ENCODE measurements around the gene SNX32. TPM values are rescaled to one million over a fixed set of nuclear protein-coding genes. Genes with fewer than 3 reads are reported as not detected.
"Not testable (repeated sequence)": the region's sequence is repeated elsewhere in the genome, so short reads cannot be mapped to it uniquely, and the experiment has no call there.

The SNX32 gene
- total and polyA plus RNA-seq, 5 experiments from 2014 or later, result 0.39 to 2.2 (median 1.5) TPM

DNA sequence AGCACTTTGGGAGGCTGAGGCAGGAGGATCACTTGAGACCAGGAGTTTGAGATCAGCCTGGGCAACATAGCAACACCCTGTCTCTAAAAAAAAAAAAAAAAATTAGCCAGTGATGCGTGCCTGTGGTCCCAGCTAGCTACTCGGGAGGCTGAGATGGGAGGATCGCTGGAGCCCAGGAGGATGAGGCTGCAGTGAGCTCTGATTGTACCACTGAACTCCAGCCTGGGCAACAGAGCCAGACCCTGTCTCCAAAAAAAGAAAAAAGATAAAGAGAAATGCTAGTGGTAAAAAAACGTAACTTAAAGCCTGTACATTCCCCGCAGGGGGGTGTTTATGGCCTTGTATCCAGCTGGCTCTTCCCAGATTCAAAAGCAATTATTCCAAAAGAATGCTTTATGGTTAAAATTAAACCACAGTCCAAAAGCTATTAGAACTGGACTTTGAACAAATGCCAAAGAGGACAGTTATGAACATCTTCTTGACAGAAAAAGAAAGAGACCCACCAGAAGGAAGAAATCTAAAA lies 16.4 kb upstream of the SNX32 start:
- Mint-ChIP-seq H3K9me3 (no peaks in the 10 kb centered on the region), H3K4me1 (peaks cover 6 to 16% (median 14%) of the 10 kb centered on the region in 4 donors), H3K36me3 (peaks cover 0 to 4% (median 0%) of the 10 kb centered on the region in 3 donors), H3K4me3 (peak overlapping the region; percentile 70 to 86 (median 82)), H3K27ac (peak overlapping the region; percentile 48 to 91 (median 71)), H3K27me3 (no peaks in the 10 kb centered on the region)
- POLR2A ChIA-PET, result interaction anchor here (0.7 to 3.4 kb wide), 10 partner anchors 37 to 290 kb away, joined by 3 to 24 read pairs (median 4); partner anchors contain the start of genes AP5B1, CFL1, FIBP and KAT5
- DNase-seq, result no peak
- no peak for ATAC-seq

DNA sequence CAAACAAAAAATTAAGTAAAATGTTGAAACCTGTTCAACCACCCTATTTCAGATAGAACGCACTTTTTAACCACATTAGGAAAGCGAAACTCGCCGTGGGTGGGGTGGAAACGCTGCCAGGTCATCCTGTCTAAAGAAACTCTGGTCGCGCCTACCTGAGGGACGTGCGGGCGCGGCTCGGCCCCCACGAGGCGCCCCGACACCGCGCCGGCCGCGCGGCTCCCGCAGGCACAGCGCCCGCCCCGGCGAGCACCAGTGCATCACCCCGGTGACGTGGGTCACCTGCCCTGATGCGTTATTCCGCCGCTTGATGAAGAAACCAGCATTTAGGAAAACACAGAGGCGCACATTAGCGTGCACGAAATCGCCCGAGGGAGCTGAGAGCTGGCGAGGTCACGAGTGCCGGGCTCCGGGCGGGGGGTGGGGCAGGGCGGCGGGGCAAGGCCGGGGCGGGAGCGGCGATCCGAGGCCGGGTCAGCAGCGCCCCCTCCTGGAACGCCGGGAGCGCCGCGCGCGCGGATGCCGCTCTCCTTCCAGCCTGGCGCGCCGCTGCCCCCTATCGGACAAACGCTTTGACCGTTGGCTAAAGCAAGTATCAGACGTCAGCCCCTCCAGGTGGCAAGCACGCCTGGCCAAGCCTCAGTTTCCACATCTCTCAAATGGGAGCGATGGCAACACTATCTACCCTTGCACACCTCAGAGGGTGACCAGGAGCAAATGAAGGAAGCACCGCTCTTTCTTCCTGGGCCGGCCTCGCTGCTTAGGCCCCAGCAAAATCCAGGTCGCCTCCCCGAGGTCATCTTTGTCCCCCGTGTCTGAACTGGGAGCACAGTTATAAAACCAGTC lies 15.7 kb upstream of the SNX32 start:
- peak overlapping the region; percentile 70 to 86 (median 82) for H3K4me3 Mint-ChIP-seq
- H3K27ac Mint-ChIP-seq, result peak overlapping the region; percentile 48 to 91 (median 84)
- DNase-seq, result peak; percentile 83 to 99 (median 91)
- POLR2A ChIA-PET, result interaction anchor here (0.7 to 3.4 kb wide), 12 partner anchors 17 to 289 kb away, joined by 3 to 24 read pairs (median 3); partner anchors contain the start of genes AP5B1, CFL1, FIBP and KAT5
- no peaks in the 10 kb centered on the region for H3K9me3 Mint-ChIP-seq
- H3K4me1 Mint-ChIP-seq, result peaks cover 6 to 16% (median 14%) of the 10 kb centered on the region in 4 donors
- ATAC-seq, result peak; percentile 87 to 88
- peaks cover 0 to 2% (median 0%) of the 10 kb centered on the region in 5 donors for H3K27me3 Mint-ChIP-seq
- H3K36me3 Mint-ChIP-seq, result peaks cover 0 to 4% (median 0%) of the 10 kb centered on the region in 3 donors

DNA sequence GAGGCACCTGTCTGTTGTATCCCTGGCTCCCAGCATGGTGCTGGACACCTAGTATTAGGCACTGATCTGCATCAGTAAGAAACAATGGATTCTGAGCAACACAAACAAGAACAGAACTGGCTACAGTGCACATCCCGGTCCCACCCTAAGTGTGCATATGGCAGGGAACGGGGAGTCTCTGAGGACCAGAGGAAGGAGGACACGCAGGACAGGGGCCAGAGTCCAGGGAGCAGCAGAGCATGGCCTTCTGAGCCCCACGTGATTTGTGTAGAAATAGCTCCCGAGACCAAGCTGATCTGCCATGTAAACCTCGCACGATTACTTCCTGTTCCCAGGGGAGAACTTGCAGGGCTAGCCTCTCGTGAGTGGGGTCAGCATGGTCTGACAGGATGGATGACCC lies 12.7 kb upstream of the SNX32 start:
- POLR2A ChIA-PET, result no interaction called here
- Mint-ChIP-seq H3K4me1 (peaks cover 4 to 16% (median 14%) of the 10 kb centered on the region in 4 donors), H3K36me3 (peaks cover 0 to 2% (median 0%) of the 10 kb centered on the region in 3 donors), H3K27me3 (peaks cover 0 to 2% (median 0%) of the 10 kb centered on the region in 5 donors), H3K4me3 (no peak overlapping the region), H3K27ac (no peak overlapping the region), H3K9me3 (no peaks in the 10 kb centered on the region)
- DNase-seq, result no peak
- ATAC-seq, result no peak

DNA sequence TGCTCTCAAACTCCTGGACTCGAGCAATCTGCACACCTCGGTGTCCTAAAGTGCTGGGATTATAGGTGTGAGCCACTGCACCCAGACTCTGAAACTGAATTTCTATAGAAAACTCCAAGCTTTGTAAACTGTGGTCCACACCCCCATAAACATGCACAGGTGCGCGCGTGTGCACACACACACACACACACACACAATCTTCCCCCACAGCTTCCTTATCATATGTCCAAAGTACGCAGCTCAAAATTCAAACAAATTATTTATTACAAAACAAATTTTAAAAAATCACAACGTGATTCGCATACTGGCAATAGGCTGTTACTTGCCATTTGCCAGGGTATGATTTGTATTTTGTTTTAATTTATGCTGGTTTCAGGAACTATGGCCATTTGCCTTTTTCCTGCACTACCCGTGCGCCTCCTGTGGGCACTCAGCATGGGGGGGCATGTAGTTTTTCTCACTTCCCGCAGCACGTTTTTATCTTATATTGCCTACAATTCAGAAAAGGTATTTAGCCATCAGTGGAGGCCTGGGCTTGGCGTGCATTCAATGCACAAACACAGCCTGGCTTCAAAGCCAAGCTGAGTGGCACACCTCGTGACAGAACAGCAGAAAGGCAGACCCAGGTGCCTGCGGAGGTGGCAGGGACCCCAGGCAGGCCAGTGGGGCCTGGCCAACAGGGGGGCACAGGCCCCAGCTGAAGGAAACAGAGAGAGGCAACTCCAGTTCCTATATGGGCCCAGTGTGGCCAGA lies 10.8 kb upstream of the SNX32 start:
- no peak for DNase-seq
- no peak for ATAC-seq
- H3K36me3 Mint-ChIP-seq, result no peaks in the 10 kb centered on the region
- no peaks in the 10 kb centered on the region for H3K9me3 Mint-ChIP-seq
- H3K27ac Mint-ChIP-seq, result peak overlapping the region in 2 of 10 donors; percentile 37 to 38
- POLR2A ChIA-PET, result interaction anchor here (0.6 to 0.8 kb wide), 2 partner anchors 22 to 59 kb away, joined by 3 to 4 read pairs; no protein-coding TSS in a partner anchor
- H3K27me3 Mint-ChIP-seq, result peaks cover 0 to 2% (median 0%) of the 10 kb centered on the region in 5 donors
- H3K4me3 Mint-ChIP-seq, result no peak overlapping the region
- peaks cover 0 to 4% (median 3%) of the 10 kb centered on the region in 4 donors for H3K4me1 Mint-ChIP-seq

DNA sequence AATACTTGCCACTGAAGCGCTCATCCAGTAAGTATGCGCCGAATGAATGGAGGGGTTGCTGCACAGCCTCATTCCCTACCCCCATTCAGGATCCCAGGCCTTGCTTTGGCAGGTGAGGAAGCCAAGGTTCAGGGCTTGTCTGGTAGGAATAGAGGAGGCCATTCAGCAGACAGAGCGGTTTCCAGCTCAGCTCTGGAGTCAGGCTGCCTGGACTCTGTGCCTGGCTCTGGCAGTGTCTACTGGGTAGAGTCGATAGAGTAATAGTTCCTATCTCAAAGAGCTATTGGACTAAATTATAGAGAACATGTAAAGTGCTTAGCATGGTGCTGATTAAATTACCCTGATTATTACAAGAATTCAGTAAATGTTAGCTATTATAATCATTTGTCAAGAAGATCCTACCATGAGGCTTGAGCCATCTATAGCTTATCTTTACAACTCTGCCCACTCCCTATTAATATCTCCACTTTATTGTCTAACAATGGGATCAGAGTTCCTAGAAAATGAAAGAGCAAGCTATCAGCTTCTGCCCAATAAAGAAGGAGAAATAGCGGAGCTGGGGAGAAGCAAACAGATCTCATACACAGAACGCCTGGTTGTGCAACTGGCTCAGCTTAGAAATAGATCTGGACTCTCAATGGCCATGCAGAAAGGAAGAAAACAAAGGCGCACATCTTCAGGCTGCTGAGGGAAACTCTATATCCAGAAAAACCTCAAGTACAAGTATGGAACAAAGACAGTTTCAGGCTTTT lies 6.6 kb upstream of the SNX32 start:
- POLR2A ChIA-PET, result interaction anchor here (0.6 to 0.7 kb wide), 2 partner anchors 15 to 20 kb away, joined by 3 to 4 read pairs; no protein-coding TSS in a partner anchor
- ATAC-seq (no peak), DNase-seq (no peak)
- Mint-ChIP-seq H3K27me3 (peaks cover 0 to 2% (median 0%) of the 10 kb centered on the region in 5 donors), H3K4me1 (peaks cover 0 to 10% (median 4%) of the 10 kb centered on the region in 4 donors), H3K9me3 (no peaks in the 10 kb centered on the region), H3K27ac (no peak overlapping the region), H3K4me3 (no peak overlapping the region), H3K36me3 (no peaks in the 10 kb centered on the region)

DNA sequence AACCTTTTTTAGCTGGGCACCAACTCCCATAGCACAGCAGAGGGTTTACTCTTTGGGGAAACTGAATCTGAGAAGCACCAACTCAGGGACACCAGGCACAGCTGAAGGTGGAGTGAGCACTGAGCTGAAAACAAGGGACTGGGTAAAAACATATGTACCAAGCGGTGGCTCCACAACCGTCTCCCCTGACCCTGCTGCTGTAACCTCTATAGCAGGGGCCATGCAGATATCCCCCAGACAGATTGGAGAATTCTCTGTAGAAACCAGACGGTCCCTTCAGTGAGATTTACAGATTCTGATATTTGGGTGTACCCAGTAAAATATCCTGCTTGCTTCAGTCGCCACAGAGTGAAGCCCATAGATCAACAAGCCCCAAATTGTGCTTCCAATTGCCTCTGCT lies 4.3 kb upstream of the SNX32 start:
- Mint-ChIP-seq H3K9me3 (no peaks in the 10 kb centered on the region), H3K4me1 (peaks cover 8 to 16% (median 12%) of the 10 kb centered on the region in 4 donors), H3K27ac (no peak overlapping the region), H3K4me3 (no peak overlapping the region), H3K27me3 (no peaks in the 10 kb centered on the region), H3K36me3 (no peaks in the 10 kb centered on the region)
- POLR2A ChIA-PET, result no interaction called here
- ATAC-seq (no peak), DNase-seq (no peak)

DNA sequence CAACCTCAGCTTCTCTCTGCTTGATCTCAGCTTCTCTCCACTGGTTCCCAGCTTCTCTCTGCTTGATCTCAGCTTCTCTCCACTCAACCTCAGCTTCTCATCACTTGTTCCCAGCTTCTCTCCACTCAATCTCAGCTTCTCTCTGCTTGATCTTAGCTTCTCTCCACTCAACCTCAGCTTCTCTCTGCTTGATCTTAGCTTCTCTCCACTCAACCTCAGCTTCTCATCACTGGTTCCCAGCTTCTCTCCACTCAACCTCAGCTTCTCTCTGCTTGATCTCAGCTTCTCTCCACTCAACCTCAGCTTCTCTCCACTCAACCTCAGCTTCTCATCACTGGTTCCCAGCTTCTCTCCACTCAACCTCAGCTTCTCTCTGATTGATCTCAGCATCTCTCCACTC lies 1.5 kb upstream of the SNX32 start:
- Mint-ChIP-seq H3K27ac (peak overlapping the region in 4 of 10 donors; percentile 7 to 68 (median 54)), H3K4me1 (peaks cover 8 to 16% (median 12%) of the 10 kb centered on the region in 4 donors), H3K4me3 (peak overlapping the region in 4 of 10 donors; percentile 4 to 38 (median 34))
- POLR2A ChIA-PET, result interaction anchor here (1.2 to 3.6 kb wide), 5 partner anchors 17 to 480 kb away, joined by 3 to 38 read pairs (median 7); partner anchors contain the start of genes CFL1 and MUS81
- not testable (repeated sequence) for H3K27me3 Mint-ChIP-seq, H3K9me3 Mint-ChIP-seq, DNase-seq, H3K36me3 Mint-ChIP-seq, ATAC-seq

DNA sequence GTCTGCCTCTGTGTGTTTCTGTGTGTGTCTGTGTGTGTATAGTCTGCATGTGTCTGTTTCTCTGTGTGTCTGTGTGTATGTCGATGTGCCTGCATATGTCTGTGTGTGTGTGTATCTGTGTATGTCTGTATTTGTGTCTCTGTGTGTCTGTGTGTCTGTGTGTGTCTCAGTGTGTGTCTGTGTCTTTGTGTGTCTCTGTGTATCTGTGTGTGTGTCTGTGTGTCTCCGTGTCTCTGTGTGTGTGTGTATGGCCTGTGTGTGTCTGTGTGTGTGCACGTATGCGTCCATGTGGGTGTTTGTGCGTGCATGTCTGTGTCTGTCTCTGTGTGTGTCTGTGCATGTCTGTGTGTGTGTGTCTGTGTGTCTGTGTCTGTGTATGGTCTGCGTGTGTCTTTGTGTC lies 439 bp downstream of the SNX32 start:
- POLR2A ChIA-PET, result interaction anchor here (0.9 to 3.6 kb wide), 7 partner anchors 18 to 910 kb away, joined by 3 to 38 read pairs (median 5); partner anchors contain the start of genes CFL1, FIBP, MUS81 and PCNX3
- ATAC-seq (no peak), DNase-seq (no peak)
- Mint-ChIP-seq H3K4me3 (no peak overlapping the region), H3K9me3 (no peaks in the 10 kb centered on the region), H3K4me1 (peaks cover 8 to 16% (median 12%) of the 10 kb centered on the region in 4 donors), H3K36me3 (no peaks in the 10 kb centered on the region), H3K27ac (no peak overlapping the region), H3K27me3 (no peaks in the 10 kb centered on the region)

DNA sequence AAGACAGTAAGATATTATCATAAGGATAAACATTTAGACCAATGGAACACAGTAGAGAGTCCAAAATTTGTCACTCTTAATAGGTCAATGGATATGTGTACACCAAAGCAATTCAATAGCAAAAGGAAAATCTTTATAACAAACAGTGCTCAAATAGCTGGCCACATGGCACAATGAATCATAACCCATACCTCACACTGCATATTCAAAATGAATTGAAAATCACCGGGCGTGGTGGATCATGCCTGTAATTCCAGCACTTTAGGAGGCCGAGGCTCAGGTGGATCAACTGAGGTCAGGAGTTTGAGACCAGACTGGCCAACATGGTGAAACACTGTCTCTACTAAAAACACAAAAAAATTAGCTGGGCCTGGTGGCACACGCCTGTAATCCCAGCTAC lies 8.4 kb downstream of the SNX32 start:
- H3K36me3 Mint-ChIP-seq, result no peaks in the 10 kb centered on the region
- no peaks in the 10 kb centered on the region for H3K27me3 Mint-ChIP-seq
- DNase-seq, result no peak
- no peak overlapping the region for H3K4me3 Mint-ChIP-seq
- POLR2A ChIA-PET, result no interaction called here
- H3K27ac Mint-ChIP-seq, result no peak overlapping the region
- ATAC-seq, result no peak
- H3K4me1 Mint-ChIP-seq, result no peaks in the 10 kb centered on the region
- no peaks in the 10 kb centered on the region for H3K9me3 Mint-ChIP-seq

DNA sequence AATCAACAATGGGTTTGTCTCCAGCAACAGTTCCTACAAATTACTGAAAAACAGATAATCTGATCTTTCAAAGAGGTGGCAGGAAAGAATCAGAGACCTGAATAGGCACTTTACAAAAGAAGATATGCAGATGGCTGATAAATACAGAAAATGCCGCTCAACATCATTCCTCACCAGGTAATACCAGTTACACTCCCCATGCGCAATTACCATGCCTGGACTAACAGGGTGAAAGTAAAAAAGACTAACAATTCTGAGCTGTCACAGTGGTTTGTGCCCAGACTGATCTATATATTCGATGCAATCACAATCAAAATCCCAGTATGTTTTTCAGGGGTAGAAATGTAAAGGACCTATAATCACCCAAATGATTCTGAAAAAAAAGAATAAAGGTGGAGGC lies 10.0 kb downstream of the SNX32 start:
- POLR2A ChIA-PET, result no interaction called here
- no peak overlapping the region for H3K27ac Mint-ChIP-seq

DNA sequence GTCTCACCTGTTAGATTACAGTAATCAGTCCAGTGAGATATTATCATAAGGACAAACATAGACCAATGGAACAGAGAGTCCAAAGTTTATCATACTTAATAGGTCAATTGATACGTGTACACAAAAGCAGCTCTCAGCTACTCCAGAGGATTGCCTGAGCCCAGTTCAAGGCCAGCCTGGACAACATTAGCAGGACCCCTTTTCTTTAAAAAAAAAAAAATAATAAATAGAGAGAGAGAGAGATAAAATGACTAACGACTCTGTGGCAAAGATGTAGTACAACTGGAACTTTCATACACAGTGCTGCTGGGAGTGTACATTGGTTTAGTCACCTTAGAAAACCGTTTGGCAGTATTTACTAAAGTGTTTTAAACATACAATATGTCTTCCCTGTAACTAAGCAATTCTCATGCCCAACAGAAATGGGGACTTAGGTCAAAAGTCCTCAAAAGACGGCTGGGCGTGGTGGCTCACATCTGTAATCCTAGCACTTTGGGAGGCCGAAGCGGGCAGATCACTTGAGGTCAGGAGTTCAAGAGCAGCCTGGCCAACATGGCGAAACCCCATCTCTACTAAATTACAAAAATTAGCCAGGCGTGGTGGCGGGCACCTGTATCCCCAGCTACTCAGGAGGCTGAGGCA lies 10.6 kb downstream of the SNX32 start:
- Mint-ChIP-seq H3K27ac (no peak overlapping the region), H3K36me3 (no peaks in the 10 kb centered on the region), H3K27me3 (no peaks in the 10 kb centered on the region), H3K4me3 (peak overlapping the region in 1 of 10 donors; percentile 6), H3K4me1 (no peaks in the 10 kb centered on the region), H3K9me3 (no peaks in the 10 kb centered on the region)
- POLR2A ChIA-PET, result interaction anchor here (0.7 kb wide), 1 partner anchor 21 kb away, joined by 3 read pairs; no protein-coding TSS in a partner anchor
- ATAC-seq (no peak), DNase-seq (no peak)

More for the DNA sequence above, 10.0 kb downstream of the SNX32 start:
- Mint-ChIP-seq H3K4me3 (no peak overlapping the region), H3K27me3 (no peaks in the 10 kb centered on the region), H3K36me3 (no peaks in the 10 kb centered on the region), H3K4me1 (no peaks in the 10 kb centered on the region), H3K9me3 (no peaks in the 10 kb centered on the region)
- no peak for ATAC-seq
- DNase-seq, result no peak
